Thyroid gland (tissue), 4 donors: Measurements from ENCODE around the gene KLHL17.

Experiments
- POLR2A ChIP-seq, 2 donors: fragments of 450-650 bp; IDR thresholded peaks; one replicate each; pipeline ENCODE4 v1.6.1; 2017; ENCODE audit warnings: antibody characterized with exemption in 2 of 2, mild to moderate bottlenecking in 2 of 2, moderate library complexity in 1 of 2
- TF ChIP-seq, protein P1 (sequence below), 6 experiments: fragments of 200-600 bp in 3 of 6; fragments of 450-650 bp in 3 of 6; sonication (generic) in 3 of 6; IDR thresholded peaks; one replicate each; pipeline ENCODE4 v1.5.1; 2016 to 2019; ENCODE audit warnings: antibody characterized with exemption in 6 of 6, mild to moderate bottlenecking in 2 of 6, inconsistent platforms in 1 of 6, moderate library complexity in 1 of 6

GRCh38 chr1:910881-911721 lies 49.3 kb upstream of the KLHL17 start:
- TF ChIP-seq, protein P1, sequence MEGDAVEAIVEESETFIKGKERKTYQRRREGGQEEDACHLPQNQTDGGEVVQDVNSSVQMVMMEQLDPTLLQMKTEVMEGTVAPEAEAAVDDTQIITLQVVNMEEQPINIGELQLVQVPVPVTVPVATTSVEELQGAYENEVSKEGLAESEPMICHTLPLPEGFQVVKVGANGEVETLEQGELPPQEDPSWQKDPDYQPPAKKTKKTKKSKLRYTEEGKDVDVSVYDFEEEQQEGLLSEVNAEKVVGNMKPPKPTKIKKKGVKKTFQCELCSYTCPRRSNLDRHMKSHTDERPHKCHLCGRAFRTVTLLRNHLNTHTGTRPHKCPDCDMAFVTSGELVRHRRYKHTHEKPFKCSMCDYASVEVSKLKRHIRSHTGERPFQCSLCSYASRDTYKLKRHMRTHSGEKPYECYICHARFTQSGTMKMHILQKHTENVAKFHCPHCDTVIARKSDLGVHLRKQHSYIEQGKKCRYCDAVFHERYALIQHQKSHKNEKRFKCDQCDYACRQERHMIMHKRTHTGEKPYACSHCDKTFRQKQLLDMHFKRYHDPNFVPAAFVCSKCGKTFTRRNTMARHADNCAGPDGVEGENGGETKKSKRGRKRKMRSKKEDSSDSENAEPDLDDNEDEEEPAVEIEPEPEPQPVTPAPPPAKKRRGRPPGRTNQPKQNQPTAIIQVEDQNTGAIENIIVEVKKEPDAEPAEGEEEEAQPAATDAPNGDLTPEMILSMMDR (IDR thresholded peaks at IDR 0.05) = no peak
- no peak for TF ChIP-seq POLR2A (IDR thresholded peaks at IDR 0.05)
